AG09319 (cell line): ENCODE results near the gene UBXN4.
"Not testable (repeated sequence)": the region's sequence is repeated elsewhere in the genome, so short reads cannot be mapped to it uniquely, and the experiment has no call there.

Experiments used
- DNase-seq: peaks from one replicate; pipeline ENCODE4 v3.0.0-alpha.2; 2010; ENCODE audit warnings: low read depth; ENCODE audit errors: extremely low read depth
- TF ChIP-seq, protein P1 (sequence below): IDR thresholded peaks from 2 replicates; pipeline ENCODE4 v1.5.1; 2011; ENCODE audit warnings: low read depth, mild to moderate bottlenecking, inconsistent platforms, low read length, moderate library complexity

The UBXN4 gene

DNA sequence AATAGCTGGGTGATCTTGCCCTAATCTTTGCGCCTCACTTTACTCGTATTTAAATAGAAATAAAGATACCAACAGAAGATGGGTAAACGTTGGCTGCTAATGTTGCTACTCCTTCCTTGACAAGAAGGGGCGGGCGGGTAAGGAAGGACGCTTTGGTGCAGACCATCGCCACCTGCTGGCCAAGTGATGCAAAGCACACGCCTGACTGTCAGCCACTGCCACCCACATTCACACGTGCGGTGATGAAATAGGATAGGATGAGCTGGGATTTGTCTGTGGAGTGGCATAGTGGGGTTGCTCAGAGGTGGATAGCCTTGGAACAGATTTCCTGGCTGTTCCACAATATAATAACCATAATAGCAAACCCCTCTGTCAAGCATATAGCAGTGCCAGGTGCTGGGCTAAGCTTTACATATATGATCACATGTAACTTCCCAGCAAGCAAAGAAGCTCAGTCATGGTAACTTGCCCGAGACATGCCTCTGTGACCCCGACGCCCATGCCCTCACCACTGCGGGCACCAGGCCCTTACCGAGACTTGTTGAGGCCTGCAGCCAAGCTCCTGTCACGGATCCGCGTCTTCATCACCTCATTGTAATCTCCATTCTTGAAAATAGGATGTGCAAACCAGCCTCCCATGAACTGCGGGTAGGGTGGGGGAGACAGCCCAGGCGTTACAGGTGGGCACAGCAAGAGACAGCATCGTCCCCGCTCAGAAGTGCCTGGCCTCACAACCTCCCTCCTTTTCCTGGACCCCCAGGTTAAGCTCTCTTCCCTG, 56.0 kb downstream of the UBXN4 start:
- TF ChIP-seq, protein P1, sequence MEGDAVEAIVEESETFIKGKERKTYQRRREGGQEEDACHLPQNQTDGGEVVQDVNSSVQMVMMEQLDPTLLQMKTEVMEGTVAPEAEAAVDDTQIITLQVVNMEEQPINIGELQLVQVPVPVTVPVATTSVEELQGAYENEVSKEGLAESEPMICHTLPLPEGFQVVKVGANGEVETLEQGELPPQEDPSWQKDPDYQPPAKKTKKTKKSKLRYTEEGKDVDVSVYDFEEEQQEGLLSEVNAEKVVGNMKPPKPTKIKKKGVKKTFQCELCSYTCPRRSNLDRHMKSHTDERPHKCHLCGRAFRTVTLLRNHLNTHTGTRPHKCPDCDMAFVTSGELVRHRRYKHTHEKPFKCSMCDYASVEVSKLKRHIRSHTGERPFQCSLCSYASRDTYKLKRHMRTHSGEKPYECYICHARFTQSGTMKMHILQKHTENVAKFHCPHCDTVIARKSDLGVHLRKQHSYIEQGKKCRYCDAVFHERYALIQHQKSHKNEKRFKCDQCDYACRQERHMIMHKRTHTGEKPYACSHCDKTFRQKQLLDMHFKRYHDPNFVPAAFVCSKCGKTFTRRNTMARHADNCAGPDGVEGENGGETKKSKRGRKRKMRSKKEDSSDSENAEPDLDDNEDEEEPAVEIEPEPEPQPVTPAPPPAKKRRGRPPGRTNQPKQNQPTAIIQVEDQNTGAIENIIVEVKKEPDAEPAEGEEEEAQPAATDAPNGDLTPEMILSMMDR, result peak; percentile 97
- peak; percentile 36 for DNase-seq

DNA sequence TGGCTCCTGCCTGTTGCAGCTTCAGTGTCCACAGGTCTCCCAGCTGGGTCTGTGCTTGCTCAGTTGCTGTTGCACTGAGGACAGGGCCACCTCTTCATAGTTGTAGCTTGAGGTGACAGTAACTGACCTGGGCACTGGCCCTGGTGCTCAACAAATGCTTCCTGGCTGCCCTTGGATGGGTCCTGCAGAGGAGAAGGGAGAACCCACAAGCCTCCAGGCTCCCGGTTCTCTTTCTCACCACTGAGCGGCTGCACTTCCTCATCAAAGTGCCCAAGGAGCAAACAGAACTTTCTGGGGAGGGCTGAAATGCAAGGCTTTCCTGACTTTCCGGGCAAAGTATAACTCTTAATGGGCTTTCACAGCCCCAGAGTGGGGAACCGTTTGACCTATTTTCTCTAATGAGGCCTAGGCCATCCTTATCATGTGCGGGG, 56.6 kb downstream of the UBXN4 start:
- TF ChIP-seq, protein P1, result no peak
- DNase-seq, result no peak

DNA sequence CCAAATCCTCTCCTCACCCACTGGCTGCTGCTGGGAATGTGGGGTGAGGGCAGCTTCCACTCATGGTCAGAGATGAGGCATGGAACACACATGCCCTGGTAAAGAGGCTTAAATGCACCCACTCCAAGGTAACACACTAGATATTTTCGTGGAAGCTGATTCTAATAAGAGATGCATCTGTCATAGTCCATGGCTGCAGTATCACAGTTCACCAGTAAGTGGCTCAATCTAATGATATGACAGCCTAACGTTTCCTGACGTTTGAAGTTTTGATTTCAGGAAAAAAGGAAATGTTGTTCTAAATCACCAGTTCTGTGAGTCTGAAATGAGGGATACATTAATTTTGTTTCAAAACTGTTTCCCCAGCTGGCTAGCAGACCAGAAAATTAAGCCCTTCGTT, 57.1 kb downstream of the UBXN4 start:
- no peak for DNase-seq
- TF ChIP-seq, protein P1, result peak; percentile 10

DNA sequence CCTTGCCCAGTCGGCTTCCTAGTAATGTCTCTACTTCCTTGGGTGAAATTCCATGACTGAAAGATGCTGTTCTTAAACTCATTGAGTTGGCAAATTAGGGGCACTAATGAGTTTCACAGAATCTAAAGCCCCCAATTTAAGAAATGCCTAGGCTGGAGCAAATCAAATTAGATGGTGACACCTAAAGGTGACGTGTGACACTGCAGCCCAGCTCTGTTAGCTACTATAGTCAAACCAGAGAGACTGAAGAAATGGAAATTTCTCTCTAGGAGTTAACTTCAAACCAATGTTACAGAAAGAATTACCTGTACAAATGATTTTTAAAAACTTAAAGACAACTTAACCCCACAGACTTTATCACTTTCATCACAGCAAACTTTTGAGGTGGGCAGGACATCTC, 58.1 kb downstream of the UBXN4 start:
- TF ChIP-seq, protein P1, result no peak
- DNase-seq, result no peak

DNA sequence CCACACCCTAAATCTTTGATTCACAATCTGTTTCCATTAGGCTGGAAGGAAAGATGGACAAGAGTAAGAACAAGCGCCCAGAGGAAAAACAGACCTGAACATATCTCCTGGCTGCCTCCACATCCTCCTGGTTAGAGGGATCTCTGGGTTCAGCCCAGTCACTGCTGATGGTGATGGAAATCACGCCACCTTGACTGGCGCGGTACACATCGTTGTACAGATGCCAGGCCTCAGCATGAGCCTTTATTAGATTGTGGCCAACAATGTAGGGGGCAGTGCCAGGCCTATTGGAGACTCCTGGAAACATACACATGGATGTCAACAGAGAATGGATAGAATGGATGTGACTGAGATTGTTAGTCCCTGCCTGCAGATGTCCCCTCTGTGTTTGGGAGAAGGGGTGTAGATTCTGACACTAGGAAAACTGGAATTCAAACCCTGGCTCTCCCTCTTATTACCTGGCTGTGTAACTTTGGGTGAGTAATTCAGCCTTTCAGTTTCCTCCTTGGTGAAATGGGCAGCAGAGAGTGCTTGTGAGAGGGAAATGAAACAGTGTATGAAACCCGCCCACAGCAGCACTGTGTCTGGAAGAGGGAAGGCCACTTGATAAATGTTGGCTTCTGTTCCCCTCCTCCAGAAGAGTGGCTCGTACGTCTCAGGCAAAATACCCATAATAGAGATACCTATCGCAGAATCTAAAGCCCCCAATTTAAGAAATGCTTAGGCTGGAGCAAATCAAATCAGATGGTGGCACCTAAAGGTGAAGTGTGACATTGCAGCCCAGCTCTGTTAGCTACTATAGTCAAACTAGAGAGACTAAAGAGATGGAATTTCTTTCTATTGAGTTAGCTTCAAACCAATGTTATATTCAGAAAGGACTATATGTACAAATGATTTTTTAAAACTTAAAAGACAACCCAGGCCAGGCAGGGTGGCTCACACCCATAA, 59.1 kb downstream of the UBXN4 start:
- TF ChIP-seq, protein P1, result no peak
- no peak for DNase-seq

DNA sequence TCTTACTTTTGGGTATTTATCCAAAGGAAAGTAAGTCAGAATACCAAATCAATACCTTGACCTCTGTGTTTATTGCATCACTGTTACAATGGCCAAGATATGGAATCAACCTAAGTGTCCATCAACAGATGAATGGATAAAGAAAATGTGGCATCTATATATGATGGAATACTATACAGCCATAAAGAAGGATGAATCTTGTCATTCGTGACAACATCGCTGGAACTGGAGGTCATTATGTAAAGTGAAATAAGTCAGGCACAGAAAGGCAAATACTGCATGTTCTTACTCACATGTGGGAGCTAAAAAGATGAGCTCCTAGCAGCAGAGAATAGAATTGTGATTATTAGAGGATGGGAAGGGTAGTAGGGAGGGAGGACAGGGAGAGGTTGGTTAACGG, 60.7 kb downstream of the UBXN4 start:
- DNase-seq, result no peak
- TF ChIP-seq, protein P1, result no peak

DNA sequence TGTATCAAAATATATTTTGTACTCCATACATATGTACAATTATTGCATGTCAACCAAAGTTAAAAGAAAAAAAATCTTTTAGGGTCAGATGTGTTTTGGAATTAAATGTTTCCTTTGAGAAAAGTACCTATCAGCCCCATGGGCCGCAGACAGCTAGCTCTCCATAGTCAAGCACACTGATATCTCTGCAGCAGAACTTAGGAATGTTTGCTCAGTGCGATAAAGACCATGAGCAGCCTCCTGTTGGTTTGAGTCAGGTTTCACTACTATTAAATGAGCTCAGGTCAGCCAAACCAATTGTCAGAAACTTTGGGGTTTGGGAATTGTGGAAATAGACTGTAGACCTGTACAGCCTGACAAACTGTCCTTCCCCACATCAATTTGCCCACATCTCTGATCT, 61.6 kb downstream of the UBXN4 start:
- TF ChIP-seq, protein P1, result no peak
- DNase-seq, result no peak

DNA sequence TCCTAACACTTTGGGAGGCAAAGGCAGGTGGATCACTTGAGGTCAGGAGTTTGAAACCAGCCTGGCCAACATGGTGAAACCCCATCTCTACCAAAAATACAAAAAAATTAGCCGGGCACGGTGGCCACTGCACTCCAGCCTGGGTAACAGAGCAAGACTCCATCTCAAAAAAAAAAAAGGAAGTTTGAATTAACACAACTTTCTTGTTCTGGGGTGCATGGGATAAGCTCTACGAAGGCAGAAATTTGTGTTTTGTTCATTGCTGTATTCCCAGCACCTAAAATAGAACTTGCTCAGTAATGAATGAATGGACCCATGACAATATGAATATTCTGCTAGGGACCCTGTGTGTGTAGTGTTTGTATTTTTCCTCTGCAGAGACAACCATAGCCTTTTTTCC, 66.2 kb downstream of the UBXN4 start:
- not testable (repeated sequence) for DNase-seq
